HepG2 (cell line): ENCODE results near the gene ARHGEF4. TPM values are rescaled to one million over a fixed set of nuclear protein-coding genes. Genes with fewer than 3 reads are reported as not detected.
A peak's percentile ranks its signal among the peaks of the same experiment; 100 is the strongest.

Source experiments
- ATAC-seq: fragments of 200-7000 bp; cut with Tn5 transposase; 3 replicates; pipeline ENCODE4 v1.9.1; 2020; ENCODE audit warnings: mild to moderate bottlenecking, moderate library complexity
- BruUV-seq: library from RNA; stranded (reverse); fragments of 400-500 nt; replicated peaks from 2 replicates; lab custom pipeline; 2021; lab: Mats Ljungman, UMichigan
- CTCF ChIA-PET: fragments of 300-600 bp; formaldehyde crosslinking; extraction: SDS; loops from one replicate; lab custom pipeline; 2021; ENCODE audit warnings: low total read pairs, inconsistent platforms, low intra/inter-chr PET ratio; lab: Yijun Ruan, JAX
- POLR2A ChIA-PET: fragments of 350-600 bp; sonication (Branson Sonifier 250); formaldehyde crosslinking; loops from one replicate; lab custom pipeline; 2020; ENCODE audit warnings: antibody characterized with exemption, inconsistent platforms; lab: Yijun Ruan, JAX
- DNase-seq: peaks from one replicate; pipeline ENCODE4 v3.0.0-alpha.2; 2015; ENCODE audit warnings: low spot score
- FAIRE-seq: peaks from 3 replicates; lab custom pipeline; 2011; peaks lifted over from hg19 to GRCh38; lab: Jason Lieb, UNC
- H2AFZ ChIP-seq: one replicate; pipeline ENCODE4 v1.6.1; 2011; ENCODE audit warnings: low read length, inconsistent platforms
- H3K27ac ChIP-seq: fragments of 300-600 bp; 3 replicates; pipeline ENCODE4 v1.8.0; 2011; ENCODE audit warnings: mixed run types, mild to moderate bottlenecking, mixed read lengths, low read length, inconsistent platforms; ENCODE audit not compliant: insufficient read depth; ENCODE audit errors: extremely low read length
- H3K27me3 ChIP-seq, 2 experiments: fragments of 200-600 bp in 1 of 2; 2 replicates in 1 of 2; 3 replicates in 1 of 2; pipeline versions ENCODE4 v1.6.0 to v1.8.0; 2011; ENCODE audit warnings: low read length in 2 of 2, mild to moderate bottlenecking in 2 of 2, moderate library complexity in 2 of 2, inconsistent platforms in 1 of 2; ENCODE audit not compliant: insufficient read depth in 2 of 2, control insufficient read depth in 1 of 2
- H3K36me3 ChIP-seq, 2 experiments: fragments of 200-600 bp in 1 of 2; replicated peaks in 1 of 2; 2 replicates in 1 of 2; 3 replicates in 1 of 2; pipeline versions ENCODE4 v1.5.1 to v1.8.0; 2011; ENCODE audit warnings: low read length in 2 of 2, inconsistent platforms in 1 of 2; ENCODE audit not compliant: insufficient read depth in 2 of 2, control insufficient read depth in 1 of 2
- H3K4me1 ChIP-seq: 2 replicates; pipeline ENCODE4 v1.5.1; 2012; ENCODE audit warnings: low read length, inconsistent platforms; ENCODE audit not compliant: insufficient read depth
- H3K4me2 ChIP-seq: 2 replicates; pipeline ENCODE4 v1.6.0; 2011; ENCODE audit warnings: low read depth, low read length, inconsistent platforms
- H3K4me3 ChIP-seq, 3 experiments: fragments of 200-600 bp in 1 of 3; sonication (generic), shearing (Covaris generic) in 1 of 3; replicated peaks in 1 of 3; 2 replicates each; pipeline ENCODE4 v1.5.1; 2011 to 2016; ENCODE audit warnings: low read length in 3 of 3, inconsistent platforms in 2 of 3, low read depth in 2 of 3, mild to moderate bottlenecking in 2 of 3, control low read depth in 1 of 3, mixed read lengths in 1 of 3; ENCODE audit not compliant: insufficient read depth in 1 of 3
- H3K79me2 ChIP-seq: one replicate; pipeline ENCODE4 v1.6.1; 2011; ENCODE audit warnings: low read length, inconsistent platforms; ENCODE audit not compliant: insufficient read depth
- H3K9ac ChIP-seq: 2 replicates; pipeline ENCODE4 v1.6.0; 2011; ENCODE audit warnings: mild to moderate bottlenecking, low read depth, low read length, inconsistent platforms; ENCODE audit not compliant: insufficient read depth
- H3K9me3 ChIP-seq: 2 replicates; pipeline ENCODE4 v1.5.1; 2012; ENCODE audit warnings: mild to moderate bottlenecking, low read length
- H4K20me1 ChIP-seq: 2 replicates; pipeline ENCODE4 v1.6.0; 2011; ENCODE audit warnings: inconsistent platforms, mild to moderate bottlenecking, low read length, moderate library complexity; ENCODE audit not compliant: insufficient read depth
- HNF1A ChIP-seq, 2 experiments: sonication (generic) in 1 of 2; formaldehyde crosslinking in 1 of 2; IDR thresholded peaks; 2 replicates each; pipeline versions ENCODE4 v1.4.0 to v1.6.1; 2016 to 2020; ENCODE audit warnings: borderline replicate concordance in 1 of 2, low read depth in 1 of 2, mild to moderate bottlenecking in 1 of 2, missing genetic modification reagents in 1 of 2
- HOXA7 ChIP-seq: sonication (generic); formaldehyde crosslinking; IDR thresholded peaks from 2 replicates; pipeline ENCODE4 v1.8.1; 2022; ENCODE audit warnings: mild to moderate bottlenecking, missing genetic modification reagents, moderate library complexity
- ZBTB38 ChIP-seq: sonication (generic); formaldehyde crosslinking; IDR thresholded peaks from 2 replicates; pipeline ENCODE4 v1.5.1; 2020; ENCODE audit warnings: mild to moderate bottlenecking, missing genetic modification reagents
- ZNF776 ChIP-seq: sonication (generic); formaldehyde crosslinking; IDR thresholded peaks from 2 replicates; pipeline ENCODE4 v1.4.0; 2020; ENCODE audit warnings: mild to moderate bottlenecking, missing genetic modification reagents
- ZNF790 ChIP-seq: sonication (generic); formaldehyde crosslinking; IDR thresholded peaks from 2 replicates; pipeline ENCODE4 v1.8.0; 2022; ENCODE audit warnings: missing genetic modification reagents, mild to moderate bottlenecking, borderline replicate concordance
- WGBS: methylation state at CpG from one replicate; pipeline ENCODE4 v1.1.6; 2017; ENCODE audit warnings: low lambda C conversion rate; 5-methylcytosine and 5-hydroxymethylcytosine counted together
- in situ Hi-C: cut with HindIII; loops from 2 replicates; pipeline ENCODE4 v1.10.0; 2017; ENCODE audit warnings: low pct_unique_long_range_greater_than_20kb; ENCODE audit not compliant: extremely low pct_ligation_motif_present
- intact Hi-C: fragments of 100-400 bp; cut with micrococcal nuclease; formaldehyde crosslinking; loops from one replicate; pipeline ENCODE4 v1.10.0; 2022; ENCODE audit not compliant: unreplicated experiment
- polyA plus RNA-seq, 8 experiments: library from polyadenylated mRNA; depleted of rRNA in 3 of 8; stranded (reverse) in 7 of 8; unstranded in 1 of 8; fragments of >200 nt; fragmentation: Illumina TruSeq in 4 of 8; extraction: Trizol in 4 of 8; gene quantifications; 2 replicates each; pipeline versions ENCODE4 v1.2.1 to v1.2.3, GENCODE V29; 2011 to 2016; ENCODE audit warnings: low read depth in 4 of 8, missing spikeins in 1 of 8, mixed read lengths in 1 of 8; ENCODE audit not compliant: insufficient read depth in 1 of 8
- total RNA-seq, 5 experiments: library from RNA; depleted of rRNA; stranded (reverse); fragments of >200 nt; fragmentation: Illumina TruSeq; extraction: Trizol; gene quantifications; 2 replicates each; pipeline ENCODE4 v1.2.3, GENCODE V29; 2016; ENCODE audit warnings: low read depth in 1 of 5

The ARHGEF4 gene
- total and polyA plus RNA-seq, 2 of the 13 experiments (the other 11 are each of a cell fraction or from before 2014, with no cell fraction given) = 0.11 to 0.13 TPM

GRCh38 chr2:131081190-131081589 lies 244.5 kb downstream of the ARHGEF4 start:
- TSS peak; percentile 29 for BruUV-seq
- H3K27me3 ChIP-seq = no peaks in the 10 kb centered on the region
- ChIA-PET POLR2A (interaction anchor here (1.0 kb wide), 1 partner anchor 11 kb away, joined by 4 read pairs; the partner anchor contains the start of gene FAM168B), CTCF (no interaction called here)
- WGBS = over 99% methylated on average over 4 of the region's 4 CpGs
- DNase-seq (no peak), FAIRE-seq (no peak), ATAC-seq (no peak)
- H3K27ac ChIP-seq = no peak overlapping the region
- H4K20me1 ChIP-seq = peaks cover 60% of the 10 kb centered on the region
- no peak overlapping the region for H3K9ac ChIP-seq
- in situ Hi-C loops (no loop called here), intact Hi-C loops (no loop called here)
- no peak for TF ChIP-seq ZNF790 (CRISPR knock-in tag)
- no peak for TF ChIP-seq ZBTB38 (CRISPR knock-in tag)
- no peak for TF ChIP-seq HNF1A (IDR thresholded peaks at IDR 0.05; ENCODE audit: low read depth)
- no peak for TF ChIP-seq HNF1A (CRISPR knock-in tag; IDR thresholded peaks at IDR 0.05; ENCODE audit: borderline replicate concordance)
- no peak for TF ChIP-seq ZNF776 (CRISPR knock-in tag)
- no peak for TF ChIP-seq HOXA7
- no peak overlapping the region for H2AFZ ChIP-seq
- no peaks in the 10 kb centered on the region for H3K9me3 ChIP-seq
- H3K79me2 ChIP-seq = peaks cover 74% of the 10 kb centered on the region
- peaks cover 52% of the 10 kb centered on the region for H3K4me1 ChIP-seq
- no peak overlapping the region for H3K4me2 ChIP-seq
- no peak overlapping the region for H3K4me3 ChIP-seq
- H3K36me3 ChIP-seq = peaks cover 28 to 77% of the 10 kb centered on the region in 2 experiments
